ENCODE data around the gene CKS1B.

DNA sequence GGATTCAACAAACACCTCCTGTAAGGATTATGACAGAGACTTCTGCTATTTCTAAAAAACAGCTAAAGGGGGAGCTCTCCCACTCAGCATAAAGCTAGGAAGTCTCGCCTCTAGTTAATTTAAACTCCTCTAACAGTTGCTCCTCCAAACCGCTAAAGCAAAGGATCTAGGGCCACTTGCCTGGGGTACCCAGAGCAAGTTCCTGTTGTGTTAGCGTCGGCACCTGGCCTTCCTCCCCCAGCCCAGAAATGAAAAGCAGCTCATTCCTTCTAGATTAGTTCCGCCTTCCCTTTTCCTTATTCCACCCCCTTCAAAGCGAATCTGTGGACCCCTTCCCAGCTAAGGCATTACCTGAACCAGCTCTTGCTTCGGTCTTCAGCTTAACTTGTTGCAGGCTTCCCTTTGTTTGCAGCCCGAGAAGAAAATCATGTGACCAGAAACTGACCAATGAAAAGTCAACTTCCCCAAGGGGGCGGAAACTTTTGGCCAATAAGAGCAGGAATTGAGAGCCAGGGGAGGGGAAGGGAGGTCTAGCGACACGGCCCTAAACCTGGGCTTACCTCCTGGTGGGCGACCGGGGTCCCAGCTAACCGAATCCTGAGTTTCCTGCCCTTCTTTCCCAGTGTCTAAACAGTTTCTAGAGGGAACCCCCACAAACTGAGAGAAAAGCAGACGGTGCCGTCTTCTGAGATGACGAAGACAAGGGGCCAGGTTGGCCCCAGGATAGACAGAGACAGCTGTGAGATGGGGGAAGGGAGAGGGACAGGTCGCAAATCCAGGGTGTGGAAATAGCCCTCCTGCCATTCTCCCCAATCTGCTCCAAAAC is 18.6 kb upstream of the CKS1B start, which contains the start of gene PBXIP1:
- TF ChIP-seq, protein P1, sequence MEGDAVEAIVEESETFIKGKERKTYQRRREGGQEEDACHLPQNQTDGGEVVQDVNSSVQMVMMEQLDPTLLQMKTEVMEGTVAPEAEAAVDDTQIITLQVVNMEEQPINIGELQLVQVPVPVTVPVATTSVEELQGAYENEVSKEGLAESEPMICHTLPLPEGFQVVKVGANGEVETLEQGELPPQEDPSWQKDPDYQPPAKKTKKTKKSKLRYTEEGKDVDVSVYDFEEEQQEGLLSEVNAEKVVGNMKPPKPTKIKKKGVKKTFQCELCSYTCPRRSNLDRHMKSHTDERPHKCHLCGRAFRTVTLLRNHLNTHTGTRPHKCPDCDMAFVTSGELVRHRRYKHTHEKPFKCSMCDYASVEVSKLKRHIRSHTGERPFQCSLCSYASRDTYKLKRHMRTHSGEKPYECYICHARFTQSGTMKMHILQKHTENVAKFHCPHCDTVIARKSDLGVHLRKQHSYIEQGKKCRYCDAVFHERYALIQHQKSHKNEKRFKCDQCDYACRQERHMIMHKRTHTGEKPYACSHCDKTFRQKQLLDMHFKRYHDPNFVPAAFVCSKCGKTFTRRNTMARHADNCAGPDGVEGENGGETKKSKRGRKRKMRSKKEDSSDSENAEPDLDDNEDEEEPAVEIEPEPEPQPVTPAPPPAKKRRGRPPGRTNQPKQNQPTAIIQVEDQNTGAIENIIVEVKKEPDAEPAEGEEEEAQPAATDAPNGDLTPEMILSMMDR (IDR thresholded peaks at IDR 0.05; ENCODE audit: low read length): peak; percentile 50
- TF ChIP-seq EZH2 (optimal IDR thresholded peaks at IDR 0.05; ENCODE audit: low read depth, low read length): no peak
- no peak for TF ChIP-seq EZH2phosphoT487 (IDR thresholded peaks at IDR 0.05; ENCODE audit: low read length)
